ENCODE data around the gene SMARCC1.

SMARCC1 gene

DNA sequence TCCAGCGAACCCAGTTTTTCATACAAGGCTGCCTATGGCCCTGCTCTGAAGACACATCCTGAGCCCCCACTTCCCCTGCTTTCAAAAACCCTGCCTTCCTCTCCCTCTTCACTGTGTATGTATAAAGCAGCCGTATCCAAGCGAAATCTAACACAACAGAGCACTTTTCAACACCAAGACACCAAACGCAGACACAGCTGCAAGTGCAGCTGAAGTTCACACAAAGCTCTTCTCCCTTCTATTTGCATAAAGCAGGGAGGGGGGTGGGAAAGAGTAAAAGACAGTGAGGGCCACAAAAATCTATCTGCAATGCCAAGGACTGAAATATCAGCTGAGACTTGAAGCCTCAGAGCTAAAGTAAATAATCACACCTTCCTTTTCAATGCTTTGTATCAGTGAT, 168.0 kb downstream of the SMARCC1 start:
- Histone ChIP-seq H3K27me3 (ENCODE audit: control insufficient read depth, insufficient read depth, low read length) (no peaks in the 10 kb centered on the region), H3K27ac (ENCODE audit: low read length) (no peak overlapping the region), H3K4me3 (ENCODE audit: low read length) (no peak overlapping the region), H3K4me1 (ENCODE audit: control insufficient read depth, insufficient read depth, low read length) (no peaks in the 10 kb centered on the region), H3K36me3 (ENCODE audit: control insufficient read depth, insufficient read depth, low read length) (peaks cover 7% of the 10 kb centered on the region; the same call in 1 of the 2 replicates), H3K9me3 (ENCODE audit: control insufficient read depth, insufficient read depth, low read length) (no peaks in the 10 kb centered on the region)
- DNase-seq (ENCODE audit: low read depth, low spot score) = no peak
- WGBS (ENCODE audit: insufficient coverage, insufficient read length) = no CpG with 5 or more reads among the region's 4 CpGs

DNA sequence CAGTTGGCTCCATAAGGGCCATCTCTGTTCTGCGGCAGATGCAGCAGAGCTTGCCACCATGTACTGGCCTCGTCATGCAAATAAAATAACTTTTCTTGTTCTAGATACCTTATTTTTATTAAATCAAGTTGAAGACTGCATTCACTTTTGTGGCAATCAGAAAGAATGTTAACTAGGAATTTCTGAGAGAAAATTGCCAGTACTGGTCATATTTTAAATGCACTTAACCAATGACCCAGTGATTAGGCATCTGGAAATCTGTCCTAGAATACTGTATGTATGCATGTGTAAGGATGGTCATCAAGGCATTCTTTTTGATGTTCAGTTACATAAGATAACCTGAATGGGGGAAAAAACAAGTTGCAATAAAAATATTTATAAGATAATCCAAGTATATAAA, 168.8 kb downstream of the SMARCC1 start:
- Histone ChIP-seq H3K4me1 (ENCODE audit: control insufficient read depth, insufficient read depth, low read length) (no peaks in the 10 kb centered on the region), H3K36me3 (ENCODE audit: control insufficient read depth, insufficient read depth, low read length) (peaks cover 7% of the 10 kb centered on the region; the same call in 1 of the 2 replicates), H3K27ac (ENCODE audit: low read length) (no peak overlapping the region), H3K9me3 (ENCODE audit: control insufficient read depth, insufficient read depth, low read length) (no peaks in the 10 kb centered on the region), H3K27me3 (ENCODE audit: control insufficient read depth, insufficient read depth, low read length) (no peaks in the 10 kb centered on the region), H3K4me3 (ENCODE audit: low read length) (no peak overlapping the region)
- no CpG with 5 or more reads among the region's 2 CpGs for WGBS (ENCODE audit: insufficient coverage, insufficient read length)
- no peak for DNase-seq (ENCODE audit: low read depth, low spot score)

DNA sequence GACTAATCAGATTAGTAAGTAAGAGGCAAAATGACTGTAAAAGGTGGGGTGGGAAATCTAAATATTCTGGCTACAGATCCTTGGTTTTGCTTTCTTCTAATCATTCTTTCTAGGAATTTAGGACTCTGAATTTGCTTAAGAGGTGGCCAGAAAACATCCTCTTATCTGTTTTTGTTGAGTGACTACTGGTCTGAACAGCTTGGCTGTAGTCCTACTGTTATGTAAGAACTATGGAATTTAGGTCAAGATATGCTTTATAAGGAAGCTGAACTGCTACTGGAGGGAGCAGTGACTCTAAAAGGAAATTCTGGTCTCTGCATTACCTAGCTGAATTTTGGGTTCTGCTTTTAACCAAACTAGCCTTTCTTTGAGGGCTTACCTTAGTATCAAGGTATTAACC, 169.5 kb downstream of the SMARCC1 start:
- Histone ChIP-seq H3K27me3 (ENCODE audit: control insufficient read depth, insufficient read depth, low read length) (no peaks in the 10 kb centered on the region), H3K4me3 (ENCODE audit: low read length) (no peak overlapping the region), H3K4me1 (ENCODE audit: control insufficient read depth, insufficient read depth, low read length) (no peaks in the 10 kb centered on the region), H3K27ac (ENCODE audit: low read length) (no peak overlapping the region), H3K36me3 (ENCODE audit: control insufficient read depth, insufficient read depth, low read length) (peaks cover 7% of the 10 kb centered on the region; the same call in 1 of the 2 replicates), H3K9me3 (ENCODE audit: control insufficient read depth, insufficient read depth, low read length) (no peaks in the 10 kb centered on the region)
- DNase-seq (ENCODE audit: low read depth, low spot score) = no peak

DNA sequence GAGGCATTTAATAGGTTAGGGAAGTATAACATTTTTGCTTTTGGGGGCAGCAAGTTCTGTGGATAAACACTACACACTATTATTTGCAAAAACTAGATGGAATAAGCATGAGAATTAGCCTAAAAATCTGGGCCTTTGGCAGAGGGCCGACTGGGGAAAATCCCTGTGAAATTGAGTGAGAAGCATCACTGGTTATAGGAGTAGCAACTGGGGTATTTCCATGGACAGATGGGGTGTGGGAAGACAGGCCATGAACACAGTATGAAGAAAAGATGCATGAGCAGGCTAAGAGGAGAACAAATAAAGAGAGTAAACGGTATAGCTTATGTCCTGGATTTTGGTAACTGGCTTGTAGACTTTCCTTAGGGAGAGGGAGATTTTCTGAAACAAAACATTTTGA, 170.1 kb downstream of the SMARCC1 start:
- H3K4me1 ChIP-seq (ENCODE audit: control insufficient read depth, insufficient read depth, low read length) = no peaks in the 10 kb centered on the region
- H3K9me3 ChIP-seq (ENCODE audit: control insufficient read depth, insufficient read depth, low read length) = no peaks in the 10 kb centered on the region
- no peak overlapping the region for H3K4me3 ChIP-seq (ENCODE audit: low read length)
- DNase-seq (ENCODE audit: low read depth, low spot score) = no peak
- H3K27me3 ChIP-seq (ENCODE audit: control insufficient read depth, insufficient read depth, low read length) = no peaks in the 10 kb centered on the region
- no CpG with 5 or more reads among the region's 2 CpGs for WGBS (ENCODE audit: insufficient coverage, insufficient read length)
- no peak overlapping the region for H3K27ac ChIP-seq (ENCODE audit: low read length)
- H3K36me3 ChIP-seq (ENCODE audit: control insufficient read depth, insufficient read depth, low read length) = peaks cover 7% of the 10 kb centered on the region; the same call in 1 of the 2 replicates

DNA sequence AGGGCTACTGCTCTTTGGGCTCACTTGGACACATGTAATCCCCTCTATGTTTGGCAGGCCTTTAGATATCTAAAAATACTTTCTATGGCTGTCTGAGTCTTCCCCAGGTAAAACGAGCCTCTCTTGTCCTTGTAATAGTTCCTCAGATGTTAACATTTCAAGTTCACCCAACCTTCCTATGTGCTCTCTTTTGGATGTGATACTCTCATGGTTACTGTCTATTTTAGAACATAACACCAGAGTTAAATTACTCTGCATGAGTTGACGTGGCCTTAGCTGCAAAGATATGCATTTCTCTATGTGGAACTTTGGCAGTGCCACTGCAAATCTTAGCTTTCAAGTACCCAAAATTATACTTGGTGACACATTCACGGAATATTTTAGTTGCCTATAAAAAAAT, 171.1 kb downstream of the SMARCC1 start:
- DNase-seq (ENCODE audit: low read depth, low spot score) = no peak
- no peaks in the 10 kb centered on the region for H3K27me3 ChIP-seq (ENCODE audit: control insufficient read depth, insufficient read depth, low read length)
- H3K36me3 ChIP-seq (ENCODE audit: control insufficient read depth, insufficient read depth, low read length) = peaks cover 10% of the 10 kb centered on the region; the same call in 1 of the 2 replicates
- H3K9me3 ChIP-seq (ENCODE audit: control insufficient read depth, insufficient read depth, low read length) = no peaks in the 10 kb centered on the region
- H3K4me3 ChIP-seq (ENCODE audit: low read length) = no peak overlapping the region
- WGBS (ENCODE audit: insufficient coverage, insufficient read length) = no CpG with 5 or more reads among the region's 3 CpGs
- H3K4me1 ChIP-seq (ENCODE audit: control insufficient read depth, insufficient read depth, low read length) = no peaks in the 10 kb centered on the region
- no peak overlapping the region for H3K27ac ChIP-seq (ENCODE audit: low read length)

DNA sequence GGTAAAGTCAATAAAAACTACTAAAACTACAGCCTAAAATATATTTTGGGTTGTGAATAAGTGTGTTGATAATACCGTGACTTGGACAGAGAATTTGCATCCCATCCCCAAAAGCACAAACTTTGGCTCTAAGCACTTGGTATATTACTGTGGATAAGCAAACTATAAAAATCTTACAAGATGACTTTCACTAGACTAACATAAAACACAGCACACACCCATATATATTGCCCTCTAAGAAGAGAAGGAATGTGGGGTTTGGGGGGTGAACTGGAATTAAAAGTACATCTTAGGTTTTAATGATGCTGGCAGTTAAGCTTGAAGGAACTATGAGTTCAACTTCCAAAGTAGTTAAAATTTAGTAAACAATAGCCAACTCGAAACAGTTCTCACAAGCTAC, 174.4 kb downstream of the SMARCC1 start:
- H3K4me1 ChIP-seq (ENCODE audit: control insufficient read depth, insufficient read depth, low read length) = no peaks in the 10 kb centered on the region
- no peak overlapping the region for H3K4me3 ChIP-seq (ENCODE audit: low read length)
- H3K27me3 ChIP-seq (ENCODE audit: control insufficient read depth, insufficient read depth, low read length) = no peaks in the 10 kb centered on the region
- H3K36me3 ChIP-seq (ENCODE audit: control insufficient read depth, insufficient read depth, low read length) = peaks cover 15% of the 10 kb centered on the region; the same call in 1 of the 2 replicates
- no peak for DNase-seq (ENCODE audit: low read depth, low spot score)
- no peaks in the 10 kb centered on the region for H3K9me3 ChIP-seq (ENCODE audit: control insufficient read depth, insufficient read depth, low read length)
- H3K27ac ChIP-seq (ENCODE audit: low read length) = no peak overlapping the region
- WGBS (ENCODE audit: insufficient coverage, insufficient read length) = no CpG with 5 or more reads among the region's 2 CpGs

DNA sequence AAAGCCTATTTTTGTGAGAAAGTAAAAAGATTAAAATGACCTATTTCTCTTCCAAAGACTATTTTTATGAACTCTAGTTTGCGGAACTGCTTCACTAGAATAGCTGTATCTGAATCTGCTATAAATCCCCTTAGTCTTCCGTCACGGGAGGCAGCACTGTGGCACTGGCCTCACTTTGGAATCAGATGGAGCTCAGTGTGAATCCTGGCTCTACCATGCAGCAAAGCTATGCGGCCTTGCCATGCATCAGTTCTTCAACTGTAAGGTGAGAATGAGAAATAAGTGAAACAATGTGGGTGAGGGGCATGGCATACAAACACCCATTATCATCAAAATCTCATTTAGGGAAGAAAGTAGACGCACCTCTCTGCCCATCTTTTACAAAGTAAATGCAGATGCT, 175.5 kb downstream of the SMARCC1 start:
- WGBS (ENCODE audit: insufficient coverage, insufficient read length) = no CpG with 5 or more reads among the region's 5 CpGs
- DNase-seq (ENCODE audit: low read depth, low spot score) = no peak
- H3K4me1 ChIP-seq (ENCODE audit: control insufficient read depth, insufficient read depth, low read length) = no peaks in the 10 kb centered on the region
- peaks cover 19% of the 10 kb centered on the region; the same call in 1 of the 2 replicates for H3K36me3 ChIP-seq (ENCODE audit: control insufficient read depth, insufficient read depth, low read length)
- H3K9me3 ChIP-seq (ENCODE audit: control insufficient read depth, insufficient read depth, low read length) = no peaks in the 10 kb centered on the region
- H3K4me3 ChIP-seq (ENCODE audit: low read length) = no peak overlapping the region
- no peaks in the 10 kb centered on the region for H3K27me3 ChIP-seq (ENCODE audit: control insufficient read depth, insufficient read depth, low read length)
- no peak overlapping the region for H3K27ac ChIP-seq (ENCODE audit: low read length)

DNA sequence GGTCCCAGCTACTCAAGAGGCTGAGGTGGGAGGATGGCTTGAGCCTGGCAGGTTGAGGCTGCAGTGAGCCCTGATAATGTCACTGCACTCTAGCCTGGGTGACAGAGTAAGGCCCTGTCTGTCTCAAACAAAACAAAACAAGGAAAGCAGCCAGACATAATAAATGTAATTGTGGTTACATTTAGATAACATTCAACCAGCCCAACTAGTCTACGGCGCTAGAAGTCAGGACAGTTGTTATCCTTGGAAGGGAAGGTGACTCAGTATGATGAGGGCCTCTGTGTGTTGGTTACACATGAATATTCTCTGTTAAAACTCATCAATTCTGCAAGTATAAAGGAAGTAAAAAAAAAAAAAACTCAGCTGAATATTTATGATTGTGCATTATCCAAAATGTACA, 176.0 kb downstream of the SMARCC1 start:
- H3K4me3 ChIP-seq (ENCODE audit: low read length) = no peak overlapping the region
- H3K9me3 ChIP-seq (ENCODE audit: control insufficient read depth, insufficient read depth, low read length) = no peaks in the 10 kb centered on the region
- DNase-seq (ENCODE audit: low read depth, low spot score) = no peak
- WGBS (ENCODE audit: insufficient coverage, insufficient read length) = no CpG with 5 or more reads among the region's 2 CpGs
- no peak overlapping the region for H3K27ac ChIP-seq (ENCODE audit: low read length)
- H3K27me3 ChIP-seq (ENCODE audit: control insufficient read depth, insufficient read depth, low read length) = no peaks in the 10 kb centered on the region
- peaks cover 19% of the 10 kb centered on the region; the same call in 1 of the 2 replicates for H3K36me3 ChIP-seq (ENCODE audit: control insufficient read depth, insufficient read depth, low read length)
- no peaks in the 10 kb centered on the region for H3K4me1 ChIP-seq (ENCODE audit: control insufficient read depth, insufficient read depth, low read length)

DNA sequence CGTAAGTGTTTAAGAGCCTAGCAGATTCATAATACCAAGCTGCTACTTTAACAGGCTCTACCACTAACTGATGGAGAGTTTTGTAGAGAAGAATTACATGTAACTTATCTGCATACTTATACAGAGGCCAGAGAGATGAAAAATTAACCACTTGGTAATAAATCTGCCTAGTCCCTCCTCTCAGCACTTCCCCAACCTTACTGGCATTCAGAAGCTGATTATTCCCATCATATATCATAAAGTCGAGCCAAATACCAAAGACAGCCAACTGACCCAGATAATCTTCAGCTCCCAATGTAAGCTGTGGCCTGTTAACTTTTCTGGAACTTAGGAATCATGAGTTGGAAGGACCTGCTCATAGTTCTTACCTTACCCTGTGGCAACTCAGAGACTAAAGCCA, 177.5 kb downstream of the SMARCC1 start:
- Histone ChIP-seq H3K4me3 (ENCODE audit: low read length) (no peak overlapping the region), H3K4me1 (ENCODE audit: control insufficient read depth, insufficient read depth, low read length) (no peaks in the 10 kb centered on the region), H3K27ac (ENCODE audit: low read length) (no peak overlapping the region), H3K9me3 (ENCODE audit: control insufficient read depth, insufficient read depth, low read length) (no peaks in the 10 kb centered on the region), H3K36me3 (ENCODE audit: control insufficient read depth, insufficient read depth, low read length) (peaks cover 14% of the 10 kb centered on the region; the same call in 1 of the 2 replicates), H3K27me3 (ENCODE audit: control insufficient read depth, insufficient read depth, low read length) (no peaks in the 10 kb centered on the region)
- DNase-seq (ENCODE audit: low read depth, low spot score) = no peak
- WGBS (ENCODE audit: insufficient coverage, insufficient read length) = no CpG with 5 or more reads among the region's 2 CpGs

DNA sequence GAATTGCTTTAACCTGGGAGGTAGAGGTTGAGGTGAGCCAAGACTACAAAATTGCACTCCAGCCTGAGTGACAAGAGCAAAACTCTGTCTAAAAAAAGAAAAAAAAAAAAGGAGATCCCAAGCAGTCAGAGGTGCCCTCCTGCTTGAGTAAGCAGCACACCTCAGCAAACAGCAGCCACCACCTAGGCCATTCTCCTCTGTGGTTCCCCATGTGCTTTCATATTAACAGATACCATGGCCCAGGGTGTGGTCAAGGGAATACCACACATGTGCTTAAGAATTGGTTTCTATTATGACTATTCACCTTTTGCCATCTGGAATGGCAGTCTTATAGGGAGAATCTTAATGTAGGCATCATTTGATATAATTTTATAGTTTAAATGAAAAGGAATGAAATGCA, 178.4 kb downstream of the SMARCC1 start:
- H3K4me3 ChIP-seq (ENCODE audit: low read length) = no peak overlapping the region
- DNase-seq (ENCODE audit: low read depth, low spot score) = no peak
- no peak overlapping the region for H3K27ac ChIP-seq (ENCODE audit: low read length)
- peaks cover 13% of the 10 kb centered on the region; the same call in 1 of the 2 replicates for H3K36me3 ChIP-seq (ENCODE audit: control insufficient read depth, insufficient read depth, low read length)
- no peaks in the 10 kb centered on the region for H3K4me1 ChIP-seq (ENCODE audit: control insufficient read depth, insufficient read depth, low read length)
- H3K9me3 ChIP-seq (ENCODE audit: control insufficient read depth, insufficient read depth, low read length) = no peaks in the 10 kb centered on the region
- H3K27me3 ChIP-seq (ENCODE audit: control insufficient read depth, insufficient read depth, low read length) = no peaks in the 10 kb centered on the region

DNA sequence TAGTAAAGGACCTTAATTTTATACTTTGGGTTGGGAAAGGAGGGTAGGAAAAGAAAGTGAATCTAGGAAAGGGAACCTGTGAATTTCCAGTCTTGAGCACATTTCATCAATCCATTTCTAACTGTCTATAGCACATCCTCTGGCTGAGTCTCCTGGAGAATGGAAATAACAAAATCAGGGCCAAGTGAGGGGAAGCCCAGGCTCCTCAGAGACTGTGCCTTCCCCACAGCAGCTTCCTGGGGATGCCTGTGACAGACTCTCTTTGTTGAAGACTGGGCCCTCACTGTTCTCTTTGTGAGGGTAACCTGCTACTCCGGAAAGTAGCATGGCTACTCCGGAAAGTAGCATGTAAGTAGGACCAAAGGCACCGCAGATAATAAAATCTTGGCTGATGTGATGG, 180.4 kb downstream of the SMARCC1 start:
- Histone ChIP-seq H3K9me3 (ENCODE audit: control insufficient read depth, insufficient read depth, low read length) (no peaks in the 10 kb centered on the region), H3K4me1 (ENCODE audit: control insufficient read depth, insufficient read depth, low read length) (no peaks in the 10 kb centered on the region), H3K27ac (ENCODE audit: low read length) (no peak overlapping the region), H3K36me3 (ENCODE audit: control insufficient read depth, insufficient read depth, low read length) (peaks cover 11% of the 10 kb centered on the region; the same call in 1 of the 2 replicates), H3K27me3 (ENCODE audit: control insufficient read depth, insufficient read depth, low read length) (no peaks in the 10 kb centered on the region), H3K4me3 (ENCODE audit: low read length) (no peak overlapping the region)
- no peak for DNase-seq (ENCODE audit: low read depth, low spot score)
- no CpG with 5 or more reads among the region's 3 CpGs for WGBS (ENCODE audit: insufficient coverage, insufficient read length)
